ENCODE measurements around the gene NFATC3. TPM values are rescaled to one million over a fixed set of nuclear protein-coding genes. Genes with fewer than 3 reads are reported as not detected.

NFATC3 gene
- total RNA-seq: 15.2 and 21.7 TPM in 2 replicates

- Histone ChIP-seq H3K36me3 (ENCODE audit: control insufficient read depth, insufficient read depth, low read length) (no peaks in the 10 kb centered on the region), H3K27me3 (ENCODE audit: control insufficient read depth, insufficient read depth, low read length) (no peaks in the 10 kb centered on the region), H3K4me3 (ENCODE audit: low read depth, low read length) (peak within 1 kb of the TSS; percentile 71)
- TF ChIP-seq CTCF (IDR thresholded peaks at IDR 0.05; ENCODE audit: insufficient read depth, low read length, poor library complexity, severe bottlenecking): no peak
- no peak for DNase-seq (ENCODE audit: low read depth)
Observed at GRCh38 chr16:68085259-68086071, at the start of gene NFATC3. Gene NFATC3 (plus strand): TSS chr16:68085370. CDS start chr16:68085682, 312 bp downstream.

GRCh38 chr16:68037841-68038597 is 47.2 kb upstream of the NFATC3 start:
- no peaks in the 10 kb centered on the region for H3K36me3 ChIP-seq (ENCODE audit: control insufficient read depth, insufficient read depth, low read length)
- H3K4me3 ChIP-seq (ENCODE audit: low read depth, low read length): no peak overlapping the region
- no peaks in the 10 kb centered on the region for H3K27me3 ChIP-seq (ENCODE audit: control insufficient read depth, insufficient read depth, low read length)
- DNase-seq (ENCODE audit: low read depth): no peak
- no peak for TF ChIP-seq CTCF (IDR thresholded peaks at IDR 0.05; ENCODE audit: insufficient read depth, low read length, poor library complexity, severe bottlenecking)

- no peak overlapping the region for H3K4me3 ChIP-seq (ENCODE audit: low read depth, low read length)
- peak; percentile 95 for TF ChIP-seq CTCF (IDR thresholded peaks at IDR 0.05; ENCODE audit: insufficient read depth, low read length, poor library complexity, severe bottlenecking)
- H3K36me3 ChIP-seq (ENCODE audit: control insufficient read depth, insufficient read depth, low read length): no peaks in the 10 kb centered on the region
- no peak for DNase-seq (ENCODE audit: low read depth)
- H3K27me3 ChIP-seq (ENCODE audit: control insufficient read depth, insufficient read depth, low read length): no peaks in the 10 kb centered on the region
Observed at GRCh38 chr16:68040506-68041288, 44.5 kb upstream of the NFATC3 start.

GRCh38 chr16:68041783-68042182 is 43.4 kb upstream of the NFATC3 start:
- H3K4me3 ChIP-seq (ENCODE audit: low read depth, low read length): no peak overlapping the region
- DNase-seq (ENCODE audit: low read depth): no peak
- no peaks in the 10 kb centered on the region for H3K36me3 ChIP-seq (ENCODE audit: control insufficient read depth, insufficient read depth, low read length)
- TF ChIP-seq CTCF (IDR thresholded peaks at IDR 0.05; ENCODE audit: insufficient read depth, low read length, poor library complexity, severe bottlenecking): no peak
- H3K27me3 ChIP-seq (ENCODE audit: control insufficient read depth, insufficient read depth, low read length): no peaks in the 10 kb centered on the region

- Histone ChIP-seq H3K27me3 (ENCODE audit: control insufficient read depth, insufficient read depth, low read length) (no peaks in the 10 kb centered on the region), H3K36me3 (ENCODE audit: control insufficient read depth, insufficient read depth, low read length) (no peaks in the 10 kb centered on the region), H3K4me3 (ENCODE audit: low read depth, low read length) (no peak overlapping the region)
- no peak for DNase-seq (ENCODE audit: low read depth)
- no peak for TF ChIP-seq CTCF (IDR thresholded peaks at IDR 0.05; ENCODE audit: insufficient read depth, low read length, poor library complexity, severe bottlenecking)
Observed at GRCh38 chr16:68046106-68046505, 39.1 kb upstream of the NFATC3 start.

Data from kidney epithelial cell (primary cell).